H1 (cell line): ENCODE data around the gene SERPINE2. TPM values are rescaled to one million over a fixed set of nuclear protein-coding genes. Genes with fewer than 3 reads are reported as not detected.

Experiments
- CHD2 ChIP-seq: IDR thresholded peaks from 2 replicates; pipeline ENCODE4 v1.6.1; 2012; ENCODE audit warnings: low read length, improper control_type of control experiment
- FOSL1 ChIP-seq: IDR thresholded peaks from 2 replicates; pipeline ENCODE4 v1.6.1; 2011; ENCODE audit warnings: mild to moderate bottlenecking, low read depth, low read length, moderate library complexity; ENCODE audit not compliant: insufficient read depth
- GABPA ChIP-seq: IDR thresholded peaks from 2 replicates; pipeline ENCODE4 v1.6.1; 2011; ENCODE audit warnings: mild to moderate bottlenecking, low read length, moderate library complexity, borderline replicate concordance; ENCODE audit not compliant: insufficient read depth
- MAFK ChIP-seq: IDR thresholded peaks from 2 replicates; pipeline ENCODE4 v1.6.1; 2012; ENCODE audit warnings: low read depth, mild to moderate bottlenecking, improper control_type of control experiment, low read length
- RAD21 ChIP-seq, 2 experiments: IDR thresholded peaks in 1 of 2; conservative IDR thresholded peaks in 1 of 2; 2 replicates each; pipeline ENCODE4 v1.6.1; 2011; ENCODE audit warnings: low read depth in 2 of 2, low read length in 2 of 2, improper control_type of control experiment in 1 of 2, inconsistent platforms in 1 of 2, mild to moderate bottlenecking in 1 of 2, moderate library complexity in 1 of 2
- RFX5 ChIP-seq: IDR thresholded peaks from 2 replicates; pipeline ENCODE4 v1.6.1; 2011; ENCODE audit warnings: low read depth, low read length, improper control_type of control experiment, borderline replicate concordance
- RXRA ChIP-seq: IDR thresholded peaks from 2 replicates; pipeline ENCODE4 v1.6.1; 2011; ENCODE audit warnings: low read depth, mild to moderate bottlenecking, low read length, moderate library complexity; ENCODE audit not compliant: insufficient read depth
- SIX5 ChIP-seq: IDR thresholded peaks from 2 replicates; pipeline ENCODE4 v1.6.1; 2011; ENCODE audit warnings: mild to moderate bottlenecking, low read depth, low read length
- SP2 ChIP-seq: IDR thresholded peaks from 2 replicates; pipeline ENCODE4 v1.6.1; 2012; ENCODE audit warnings: mild to moderate bottlenecking, low read length, inconsistent platforms
- SUZ12 ChIP-seq: fragments of 200-600 bp; sonication (generic); IDR thresholded peaks from 2 replicates; pipeline ENCODE4 v1.6.1; 2012; ENCODE audit warnings: mild to moderate bottlenecking, inconsistent platforms, low read length, moderate library complexity, mixed read lengths
- polyA plus RNA-seq, 7 experiments: library from polyadenylated mRNA; depleted of rRNA in 3 of 7; stranded (reverse) in 5 of 7; unstranded in 2 of 7; fragments of >200 nt in 5 of 7; fragments of 200-250 nt in 2 of 7; gene quantifications; 1 replicate in 5 of 7; 2 replicates in 1 of 7; 4 replicates in 1 of 7; pipeline versions ENCODE4 v1.2.1 to v1.2.3, GENCODE V29; 2011 to 2013; ENCODE audit warnings: missing spikeins in 2 of 7, mixed read lengths in 2 of 7
- total RNA-seq: library from RNA; stranded (reverse); fragmentation: NEBNext Ultra II Directional; extraction: Animal tissue kit (Norgen Biotek cat#: 25700); gene quantifications from 2 replicates; pipeline ENCODE4 v1.2.1, GENCODE V29; 2021
- TF ChIP-seq, protein P1 (sequence below): fragments of 300-600 bp; sonication (generic); IDR thresholded peaks from 2 replicates; pipeline ENCODE4 v1.7.1; 2012; ENCODE audit warnings: low read length, moderate library complexity, mild to moderate bottlenecking, inconsistent platforms; ENCODE audit not compliant: insufficient replicate concordance
- TF ChIP-seq, protein P2 (sequence below): IDR thresholded peaks from 2 replicates; pipeline ENCODE4 v1.6.1; 2012; ENCODE audit warnings: inconsistent platforms

SERPINE2 gene
- total and polyA plus RNA-seq, 2 of the 8 experiments (the other 6 are each of a cell fraction or from before 2014, with no cell fraction given), result 26.2 to 76.0 TPM

- TF ChIP-seq, protein P1, sequence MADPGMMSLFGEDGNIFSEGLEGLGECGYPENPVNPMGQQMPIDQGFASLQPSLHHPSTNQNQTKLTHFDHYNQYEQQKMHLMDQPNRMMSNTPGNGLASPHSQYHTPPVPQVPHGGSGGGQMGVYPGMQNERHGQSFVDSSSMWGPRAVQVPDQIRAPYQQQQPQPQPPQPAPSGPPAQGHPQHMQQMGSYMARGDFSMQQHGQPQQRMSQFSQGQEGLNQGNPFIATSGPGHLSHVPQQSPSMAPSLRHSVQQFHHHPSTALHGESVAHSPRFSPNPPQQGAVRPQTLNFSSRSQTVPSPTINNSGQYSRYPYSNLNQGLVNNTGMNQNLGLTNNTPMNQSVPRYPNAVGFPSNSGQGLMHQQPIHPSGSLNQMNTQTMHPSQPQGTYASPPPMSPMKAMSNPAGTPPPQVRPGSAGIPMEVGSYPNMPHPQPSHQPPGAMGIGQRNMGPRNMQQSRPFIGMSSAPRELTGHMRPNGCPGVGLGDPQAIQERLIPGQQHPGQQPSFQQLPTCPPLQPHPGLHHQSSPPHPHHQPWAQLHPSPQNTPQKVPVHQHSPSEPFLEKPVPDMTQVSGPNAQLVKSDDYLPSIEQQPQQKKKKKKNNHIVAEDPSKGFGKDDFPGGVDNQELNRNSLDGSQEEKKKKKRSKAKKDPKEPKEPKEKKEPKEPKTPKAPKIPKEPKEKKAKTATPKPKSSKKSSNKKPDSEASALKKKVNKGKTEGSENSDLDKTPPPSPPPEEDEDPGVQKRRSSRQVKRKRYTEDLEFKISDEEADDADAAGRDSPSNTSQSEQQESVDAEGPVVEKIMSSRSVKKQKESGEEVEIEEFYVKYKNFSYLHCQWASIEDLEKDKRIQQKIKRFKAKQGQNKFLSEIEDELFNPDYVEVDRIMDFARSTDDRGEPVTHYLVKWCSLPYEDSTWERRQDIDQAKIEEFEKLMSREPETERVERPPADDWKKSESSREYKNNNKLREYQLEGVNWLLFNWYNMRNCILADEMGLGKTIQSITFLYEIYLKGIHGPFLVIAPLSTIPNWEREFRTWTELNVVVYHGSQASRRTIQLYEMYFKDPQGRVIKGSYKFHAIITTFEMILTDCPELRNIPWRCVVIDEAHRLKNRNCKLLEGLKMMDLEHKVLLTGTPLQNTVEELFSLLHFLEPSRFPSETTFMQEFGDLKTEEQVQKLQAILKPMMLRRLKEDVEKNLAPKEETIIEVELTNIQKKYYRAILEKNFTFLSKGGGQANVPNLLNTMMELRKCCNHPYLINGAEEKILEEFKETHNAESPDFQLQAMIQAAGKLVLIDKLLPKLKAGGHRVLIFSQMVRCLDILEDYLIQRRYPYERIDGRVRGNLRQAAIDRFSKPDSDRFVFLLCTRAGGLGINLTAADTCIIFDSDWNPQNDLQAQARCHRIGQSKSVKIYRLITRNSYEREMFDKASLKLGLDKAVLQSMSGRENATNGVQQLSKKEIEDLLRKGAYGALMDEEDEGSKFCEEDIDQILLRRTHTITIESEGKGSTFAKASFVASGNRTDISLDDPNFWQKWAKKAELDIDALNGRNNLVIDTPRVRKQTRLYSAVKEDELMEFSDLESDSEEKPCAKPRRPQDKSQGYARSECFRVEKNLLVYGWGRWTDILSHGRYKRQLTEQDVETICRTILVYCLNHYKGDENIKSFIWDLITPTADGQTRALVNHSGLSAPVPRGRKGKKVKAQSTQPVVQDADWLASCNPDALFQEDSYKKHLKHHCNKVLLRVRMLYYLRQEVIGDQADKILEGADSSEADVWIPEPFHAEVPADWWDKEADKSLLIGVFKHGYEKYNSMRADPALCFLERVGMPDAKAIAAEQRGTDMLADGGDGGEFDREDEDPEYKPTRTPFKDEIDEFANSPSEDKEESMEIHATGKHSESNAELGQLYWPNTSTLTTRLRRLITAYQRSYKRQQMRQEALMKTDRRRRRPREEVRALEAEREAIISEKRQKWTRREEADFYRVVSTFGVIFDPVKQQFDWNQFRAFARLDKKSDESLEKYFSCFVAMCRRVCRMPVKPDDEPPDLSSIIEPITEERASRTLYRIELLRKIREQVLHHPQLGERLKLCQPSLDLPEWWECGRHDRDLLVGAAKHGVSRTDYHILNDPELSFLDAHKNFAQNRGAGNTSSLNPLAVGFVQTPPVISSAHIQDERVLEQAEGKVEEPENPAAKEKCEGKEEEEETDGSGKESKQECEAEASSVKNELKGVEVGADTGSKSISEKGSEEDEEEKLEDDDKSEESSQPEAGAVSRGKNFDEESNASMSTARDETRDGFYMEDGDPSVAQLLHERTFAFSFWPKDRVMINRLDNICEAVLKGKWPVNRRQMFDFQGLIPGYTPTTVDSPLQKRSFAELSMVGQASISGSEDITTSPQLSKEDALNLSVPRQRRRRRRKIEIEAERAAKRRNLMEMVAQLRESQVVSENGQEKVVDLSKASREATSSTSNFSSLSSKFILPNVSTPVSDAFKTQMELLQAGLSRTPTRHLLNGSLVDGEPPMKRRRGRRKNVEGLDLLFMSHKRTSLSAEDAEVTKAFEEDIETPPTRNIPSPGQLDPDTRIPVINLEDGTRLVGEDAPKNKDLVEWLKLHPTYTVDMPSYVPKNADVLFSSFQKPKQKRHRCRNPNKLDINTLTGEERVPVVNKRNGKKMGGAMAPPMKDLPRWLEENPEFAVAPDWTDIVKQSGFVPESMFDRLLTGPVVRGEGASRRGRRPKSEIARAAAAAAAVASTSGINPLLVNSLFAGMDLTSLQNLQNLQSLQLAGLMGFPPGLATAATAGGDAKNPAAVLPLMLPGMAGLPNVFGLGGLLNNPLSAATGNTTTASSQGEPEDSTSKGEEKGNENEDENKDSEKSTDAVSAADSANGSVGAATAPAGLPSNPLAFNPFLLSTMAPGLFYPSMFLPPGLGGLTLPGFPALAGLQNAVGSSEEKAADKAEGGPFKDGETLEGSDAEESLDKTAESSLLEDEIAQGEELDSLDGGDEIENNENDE, result no peak
- TF ChIP-seq FOSL1 (no peak), CHD2 (no peak), SUZ12 (no peak), RAD21 (IDR thresholded peaks at IDR 0.05 in 1 of 2, conservative IDR thresholded peaks at IDR 0.05 in 1 of 2; ENCODE audit: low read depth in 2 of 2, low read length in 2 of 2) (no peak), RFX5 (no peak), GABPA (no peak), MAFK (no peak), RXRA (no peak), SP2 (no peak), SIX5 (no peak)
- TF ChIP-seq, protein P2, sequence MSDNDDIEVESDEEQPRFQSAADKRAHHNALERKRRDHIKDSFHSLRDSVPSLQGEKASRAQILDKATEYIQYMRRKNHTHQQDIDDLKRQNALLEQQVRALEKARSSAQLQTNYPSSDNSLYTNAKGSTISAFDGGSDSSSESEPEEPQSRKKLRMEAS, result no peak
These were observed 44.6 kb upstream of the SERPINE2 start (continued) for GRCh38 chr2:224083638-224084037.
